ENCODE results near the gene KCNK1. TPM values are rescaled to one million over a fixed set of nuclear protein-coding genes. Genes with fewer than 3 reads are reported as not detected.

Gene KCNK1
- total and polyA plus RNA-seq, 4 donors: 2.5 to 12.3 (median 4.5) TPM

GRCh38 chr1:233620065-233620464 lies 6.2 kb downstream of the KCNK1 start:
- peaks cover 0 to 4% (median 1%) of the 10 kb centered on the region in 4 donors for H3K4me1 ChIP-seq (ENCODE audit: control insufficient read depth in 4 of 4, insufficient read depth in 4 of 4, low read length in 3 of 4)
- no peak for DNase-seq (ENCODE audit: low spot score)
- no peak overlapping the region for H3K27ac ChIP-seq (ENCODE audit: low read depth in 1 of 2, low read length in 2 of 2)
- 83% methylated on average over 2 of the region's 2 CpGs for WGBS
- no peak for TF ChIP-seq SP1 (IDR thresholded peaks at IDR 0.05)
- TF ChIP-seq, protein P1, sequence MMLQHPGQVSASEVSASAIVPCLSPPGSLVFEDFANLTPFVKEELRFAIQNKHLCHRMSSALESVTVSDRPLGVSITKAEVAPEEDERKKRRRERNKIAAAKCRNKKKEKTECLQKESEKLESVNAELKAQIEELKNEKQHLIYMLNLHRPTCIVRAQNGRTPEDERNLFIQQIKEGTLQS (IDR thresholded peaks at IDR 0.05): no peak
- TF ChIP-seq NR2F2 (IDR thresholded peaks at IDR 0.05): no peak
- TF ChIP-seq HNF4A (conservative IDR thresholded peaks at IDR 0.05): no peak
- no peak for TF ChIP-seq ZBTB33 (IDR thresholded peaks at IDR 0.05)
- TF ChIP-seq FOXA1 (IDR thresholded peaks at IDR 0.05): no peak
- TF ChIP-seq YY1 (IDR thresholded peaks at IDR 0.05): no peak
- TF ChIP-seq TAF1 (conservative IDR thresholded peaks at IDR 0.05): no peak
- TF ChIP-seq REST (IDR thresholded peaks at IDR 0.05): no peak
- TF ChIP-seq EGR1 (IDR thresholded peaks at IDR 0.05; ENCODE audit: low read depth in 2 of 2): no peak
- TF ChIP-seq RAD21 (IDR thresholded peaks at IDR 0.05): no peak
- TF ChIP-seq GABPA (IDR thresholded peaks at IDR 0.05 in 1 of 2, conservative IDR thresholded peaks at IDR 0.05 in 1 of 2): no peak
- TF ChIP-seq, protein P2, sequence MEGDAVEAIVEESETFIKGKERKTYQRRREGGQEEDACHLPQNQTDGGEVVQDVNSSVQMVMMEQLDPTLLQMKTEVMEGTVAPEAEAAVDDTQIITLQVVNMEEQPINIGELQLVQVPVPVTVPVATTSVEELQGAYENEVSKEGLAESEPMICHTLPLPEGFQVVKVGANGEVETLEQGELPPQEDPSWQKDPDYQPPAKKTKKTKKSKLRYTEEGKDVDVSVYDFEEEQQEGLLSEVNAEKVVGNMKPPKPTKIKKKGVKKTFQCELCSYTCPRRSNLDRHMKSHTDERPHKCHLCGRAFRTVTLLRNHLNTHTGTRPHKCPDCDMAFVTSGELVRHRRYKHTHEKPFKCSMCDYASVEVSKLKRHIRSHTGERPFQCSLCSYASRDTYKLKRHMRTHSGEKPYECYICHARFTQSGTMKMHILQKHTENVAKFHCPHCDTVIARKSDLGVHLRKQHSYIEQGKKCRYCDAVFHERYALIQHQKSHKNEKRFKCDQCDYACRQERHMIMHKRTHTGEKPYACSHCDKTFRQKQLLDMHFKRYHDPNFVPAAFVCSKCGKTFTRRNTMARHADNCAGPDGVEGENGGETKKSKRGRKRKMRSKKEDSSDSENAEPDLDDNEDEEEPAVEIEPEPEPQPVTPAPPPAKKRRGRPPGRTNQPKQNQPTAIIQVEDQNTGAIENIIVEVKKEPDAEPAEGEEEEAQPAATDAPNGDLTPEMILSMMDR (IDR thresholded peaks at IDR 0.05; ENCODE audit: low read depth, low read length, missing input control): no peak
- no peak for TF ChIP-seq MAX (IDR thresholded peaks at IDR 0.05)
- no peak for TF ChIP-seq JUND (IDR thresholded peaks at IDR 0.05)
- TF ChIP-seq FOXA2 (IDR thresholded peaks at IDR 0.05): no peak
- TF ChIP-seq HNF4G (IDR thresholded peaks at IDR 0.05): no peak
- no peak for TF ChIP-seq RXRA (IDR thresholded peaks at IDR 0.05)
- H3K27me3 ChIP-seq (ENCODE audit: control insufficient read depth in 4 of 4, insufficient read depth in 4 of 4, low read length in 3 of 4): no peaks in the 10 kb centered on the region
- H3K4me3 ChIP-seq (ENCODE audit: low read depth in 1 of 3, low read length in 3 of 3): no peak overlapping the region
- H3K36me3 ChIP-seq (ENCODE audit: control insufficient read depth in 4 of 4, insufficient read depth in 3 of 4, low read depth in 1 of 4, low read length in 3 of 4): peaks cover 0 to 1% (median 0%) of the 10 kb centered on the region in 4 donors
- no peaks in the 10 kb centered on the region for H3K9me3 ChIP-seq (ENCODE audit: control insufficient read depth in 4 of 4, low read length in 3 of 4)
- no peak overlapping the region for H3K9ac ChIP-seq (ENCODE audit: low read depth in 1 of 2, low read length in 2 of 2)

Data from liver (tissue), 9 donors.